Measurements from ENCODE around the gene UVSSA.
"Not testable (repeated sequence)": the region's sequence is repeated elsewhere in the genome, so short reads cannot be mapped to it uniquely, and the experiment has no call there.

Gene UVSSA

GRCh38 chr4:1316537-1317168 lies 30.4 kb upstream of the UVSSA start:
- DNase-seq = no peak

DNA sequence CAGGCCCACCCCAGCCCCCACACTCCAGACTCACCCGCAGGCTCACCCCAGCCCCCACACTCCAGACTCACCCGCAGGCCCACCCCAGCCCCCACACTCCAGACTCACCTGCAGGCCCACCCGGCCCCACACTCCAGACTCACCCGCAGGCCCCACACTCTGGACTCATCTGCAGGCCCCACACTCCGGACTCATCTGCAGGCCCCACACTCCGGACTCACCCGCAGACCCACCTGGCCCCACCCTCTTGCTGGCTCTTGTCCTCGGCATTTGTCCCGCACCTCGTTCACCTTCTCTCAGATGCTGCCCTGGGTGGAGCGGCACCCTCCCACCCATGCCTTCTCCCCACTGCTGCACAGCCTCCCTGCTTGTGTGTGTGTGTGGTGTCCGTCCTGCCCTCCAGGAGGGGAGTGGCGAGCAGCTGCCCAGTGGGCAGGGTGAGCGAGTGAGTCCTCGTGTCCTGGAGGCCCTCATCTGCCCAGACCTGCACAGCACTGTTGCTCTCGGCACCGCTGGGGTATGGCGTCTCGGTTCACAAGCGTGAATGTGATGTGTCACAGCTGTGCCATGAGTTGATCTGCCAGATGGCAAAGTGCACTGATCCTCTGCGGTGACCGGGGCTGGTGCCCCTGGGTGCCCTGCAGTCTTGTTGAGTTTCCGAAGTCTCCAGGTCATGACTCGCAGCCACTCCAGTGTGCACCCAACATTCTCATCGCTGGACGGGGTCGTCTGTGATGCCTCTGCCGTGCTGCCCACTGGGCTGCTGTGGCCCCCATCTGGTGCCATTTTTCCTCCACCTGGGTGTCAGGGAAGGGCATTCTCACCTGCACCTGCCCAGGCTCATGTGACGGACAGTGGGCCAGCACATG lies 29.6 kb upstream of the UVSSA start:
- DNase-seq = no peak

DNA sequence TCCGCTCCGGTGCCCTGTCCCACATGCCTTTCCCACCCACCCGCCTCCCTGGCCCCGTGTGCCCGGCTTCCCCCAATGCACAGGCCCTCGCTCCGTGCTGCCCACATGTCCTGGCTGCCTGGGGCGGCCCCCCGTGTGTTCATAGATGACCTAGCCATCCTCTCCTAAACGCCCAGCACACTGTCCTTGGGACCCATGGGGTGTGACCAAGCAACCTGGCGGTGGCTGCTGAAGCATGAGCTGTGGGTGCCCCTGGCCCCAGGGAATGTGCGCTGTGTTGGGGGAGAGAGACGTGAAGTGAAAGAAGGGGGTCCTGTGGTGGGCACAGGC lies 29.0 kb upstream of the UVSSA start:
- no peak for DNase-seq

DNA sequence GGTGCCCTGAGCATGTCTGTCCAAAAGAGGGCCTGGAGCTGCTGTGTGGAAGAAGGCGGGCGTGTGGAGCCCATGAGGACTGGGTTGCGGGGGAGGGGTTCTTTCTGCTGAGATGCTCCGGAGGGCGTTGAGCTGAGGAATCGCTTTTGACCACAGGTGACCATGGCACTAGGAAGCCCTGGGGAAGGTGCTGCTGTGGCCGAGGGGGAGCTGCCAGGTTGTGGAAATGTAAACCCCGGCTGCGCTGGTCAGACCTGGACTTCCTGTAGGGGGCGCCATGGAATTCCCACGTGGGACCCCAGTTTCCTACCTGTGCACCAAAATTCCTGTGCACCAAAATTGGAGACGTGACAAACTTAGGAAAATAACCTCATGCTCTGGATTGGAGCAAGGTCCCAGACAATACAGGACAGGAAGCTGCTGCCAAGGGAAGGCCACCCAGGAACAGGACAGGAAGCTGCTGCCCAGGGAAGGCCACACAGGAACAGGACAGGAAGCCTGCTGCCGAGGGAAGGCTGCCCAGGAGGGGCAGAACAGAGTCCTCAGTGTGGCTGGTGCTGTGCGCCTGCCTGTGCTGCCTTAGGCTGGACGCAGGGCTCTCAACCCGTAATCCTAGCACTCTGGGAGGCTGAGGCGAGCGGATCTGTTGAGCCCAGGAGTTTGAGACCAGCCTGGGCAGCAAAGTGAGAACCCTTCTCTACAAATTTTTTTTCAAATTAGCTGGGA lies 28.4 kb upstream of the UVSSA start:
- DNase-seq = no peak

DNA sequence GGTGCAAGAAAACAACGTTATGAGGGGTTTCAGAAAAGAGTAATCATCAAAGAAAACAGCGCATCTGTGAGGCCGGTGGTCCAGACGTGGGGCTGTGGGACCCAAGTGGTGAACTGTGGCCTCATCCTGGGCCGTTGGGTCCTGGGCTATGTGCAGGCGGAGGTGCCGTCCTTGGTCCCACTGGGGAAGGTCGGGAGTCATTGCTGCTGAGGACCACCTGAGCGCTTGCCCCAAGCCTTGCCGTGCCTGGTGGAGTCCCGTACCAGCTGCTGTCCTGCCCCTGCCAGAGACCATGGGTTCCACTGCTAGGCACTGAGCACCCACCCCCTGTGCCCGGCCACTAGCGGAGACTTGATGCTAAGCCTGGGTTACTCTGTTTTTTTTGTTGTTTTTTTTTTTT lies 25.5 kb upstream of the UVSSA start:
- DNase-seq = no peak

GRCh38 chr4:1321946-1322650 lies 24.9 kb upstream of the UVSSA start:
- DNase-seq = no peak

GRCh38 chr4:1323280-1323634 lies 23.8 kb upstream of the UVSSA start:
- no peak for DNase-seq

DNA sequence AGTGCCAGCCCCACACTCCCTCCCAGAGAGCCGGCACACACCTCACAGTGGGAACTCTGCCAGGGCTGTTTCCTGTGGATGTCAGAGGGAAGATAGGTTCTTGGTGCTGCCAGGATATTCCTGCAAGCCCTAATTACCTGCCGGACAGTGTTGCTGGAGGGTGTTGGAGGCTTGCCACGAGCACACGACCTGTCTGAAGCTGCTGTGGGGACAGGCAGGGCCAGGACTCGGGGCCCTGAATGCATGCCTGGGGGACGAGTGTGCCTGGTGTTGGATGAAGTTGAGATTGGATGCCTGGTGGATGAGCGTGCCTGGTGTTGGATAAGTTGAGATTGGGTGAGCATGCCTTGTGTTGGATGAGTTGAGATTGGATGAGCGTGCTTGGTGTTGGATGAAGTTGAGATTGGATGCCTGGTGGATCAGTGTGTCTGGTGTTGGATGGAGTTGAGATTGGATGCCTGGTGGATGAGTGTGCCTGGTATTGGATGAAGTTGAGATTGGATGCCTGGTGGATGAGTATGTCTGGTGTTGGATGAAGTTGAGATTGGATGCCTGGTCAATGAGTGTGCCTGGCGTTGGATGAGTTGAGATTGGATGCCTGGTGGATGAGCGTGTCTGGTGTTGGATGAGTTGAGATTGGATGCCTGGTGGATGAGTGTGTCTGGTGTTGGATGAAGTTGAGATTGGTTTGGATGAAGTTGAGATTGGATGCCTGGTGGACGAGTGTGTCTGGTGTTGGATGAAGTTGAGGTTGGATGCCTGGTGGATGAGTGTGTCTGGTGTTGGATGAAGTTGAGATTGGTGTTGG lies 23.2 kb upstream of the UVSSA start:
- DNase-seq = no peak

- DNase-seq = not testable (repeated sequence)
Observed at GRCh38 chr4:1324443-1325175, 22.4 kb upstream of the UVSSA start.

DNA sequence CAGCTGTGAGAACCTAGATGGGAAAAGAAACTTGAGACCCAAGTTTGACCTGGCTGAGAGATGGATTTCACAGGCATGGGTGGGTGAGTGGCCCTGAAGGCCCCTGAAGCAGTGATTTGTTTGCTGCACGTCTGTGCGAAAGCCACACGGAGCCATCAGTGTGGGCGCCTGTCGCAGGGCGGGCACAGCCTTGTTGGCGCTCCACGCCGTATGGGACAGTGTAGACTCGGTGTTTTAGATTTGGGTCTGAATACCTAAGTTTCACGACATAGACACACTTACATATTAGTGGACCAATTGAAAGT lies 21.9 kb upstream of the UVSSA start:
- DNase-seq = no peak

- no peak for DNase-seq
Observed at GRCh38 chr4:1325681-1326635, 21.1 kb upstream of the UVSSA start.

DNA sequence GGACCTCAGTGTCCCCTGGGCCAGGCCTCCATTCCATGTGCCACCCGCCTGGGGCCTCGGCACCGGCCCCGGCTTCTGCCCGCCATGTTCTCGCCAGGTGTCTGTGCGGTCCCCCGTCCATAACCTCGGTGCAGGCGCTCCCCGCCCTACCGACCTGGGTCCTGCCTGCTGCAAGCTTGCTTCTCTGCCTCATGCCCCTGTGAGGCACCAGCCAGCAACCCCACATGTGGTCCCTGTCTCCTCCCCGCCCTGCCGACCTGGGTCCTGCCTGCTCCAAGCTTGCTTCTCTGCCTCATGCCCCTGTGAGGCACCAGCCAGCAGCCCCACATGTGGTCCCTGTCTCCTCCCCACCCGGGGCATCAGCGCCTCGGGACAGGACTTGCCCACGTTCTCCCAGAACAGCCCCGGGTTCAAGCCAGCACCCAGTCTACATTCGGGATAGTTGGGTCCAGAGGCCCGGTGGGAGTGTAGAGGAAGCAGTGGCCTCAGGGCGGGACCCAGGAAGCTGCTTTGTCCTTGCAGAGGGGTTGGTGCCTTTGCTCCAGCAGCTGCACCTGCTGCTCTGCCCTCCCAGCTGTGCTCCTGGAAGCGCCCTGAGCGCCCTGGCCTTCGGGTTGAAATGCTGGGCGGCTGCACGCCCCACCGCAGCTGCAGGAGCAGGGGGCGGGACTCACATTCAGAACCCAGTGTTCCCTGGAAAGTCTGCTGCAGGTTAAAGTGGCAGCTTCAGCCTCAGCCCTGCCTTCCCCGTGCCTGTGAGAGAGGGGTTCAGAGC lies 20.1 kb upstream of the UVSSA start:
- DNase-seq = no peak

GRCh38 chr4:1327526-1328266 lies 19.3 kb upstream of the UVSSA start:
- DNase-seq = no peak

DNA sequence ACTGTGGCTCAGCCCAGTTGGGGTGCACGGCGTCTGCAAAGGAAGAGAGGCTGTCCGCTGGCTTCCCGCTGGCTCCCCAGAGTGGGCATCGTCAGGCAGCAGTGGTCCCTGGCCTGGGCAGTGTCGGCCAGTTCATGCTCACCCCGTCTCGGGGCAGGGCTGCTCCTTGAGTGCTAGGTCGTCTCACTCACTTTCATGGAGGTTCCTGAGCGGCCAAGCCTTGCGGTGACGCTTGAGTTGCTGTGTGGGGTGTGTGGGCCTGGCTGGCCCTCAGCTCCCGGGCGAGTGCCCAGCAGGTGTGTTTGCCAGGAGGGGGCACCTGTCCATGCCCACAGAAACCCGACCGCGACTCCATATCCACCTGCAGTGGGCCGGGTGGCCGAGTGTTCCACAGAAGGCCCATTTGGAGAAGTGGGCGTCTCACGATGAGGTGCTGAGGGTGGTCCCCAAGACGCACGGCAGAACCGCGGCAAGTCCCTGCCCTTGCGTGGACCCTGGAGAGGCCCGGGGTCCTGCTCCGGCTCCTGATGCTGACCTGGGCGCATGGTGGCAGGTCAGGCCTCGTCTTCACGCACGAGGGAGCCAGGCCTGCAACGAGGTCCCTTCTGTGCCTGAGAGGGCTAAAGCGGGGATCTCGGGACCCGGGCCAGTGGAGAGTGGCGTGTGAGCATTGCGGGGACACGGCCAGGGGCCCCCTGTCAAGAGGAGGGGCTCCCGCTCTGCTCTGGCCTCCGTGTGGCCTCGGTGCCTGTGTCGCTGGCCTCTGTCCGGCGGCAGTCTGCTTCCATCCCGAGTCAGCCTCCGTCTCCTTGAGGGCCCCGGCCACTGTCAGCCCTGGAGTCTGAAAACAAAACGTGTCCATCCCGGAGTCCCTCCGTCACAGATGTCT lies 18.5 kb upstream of the UVSSA start:
- DNase-seq = no peak

- DNase-seq = no peak
Observed at GRCh38 chr4:1329408-1330371, 17.3 kb upstream of the UVSSA start.

- peak; percentile 69 for DNase-seq
Observed at GRCh38 chr4:1330761-1331590, 16.0 kb upstream of the UVSSA start.

All from stimulated activated CD4-positive, alpha-beta T cell treated with anti-CD3 and anti-CD28 coated beads, Interleukin-1b, Interleukin-23, amount 100 ng/mL, for 48 hours (primary cell).